ENCODE measurements around the gene ARHGAP6.

DNA sequence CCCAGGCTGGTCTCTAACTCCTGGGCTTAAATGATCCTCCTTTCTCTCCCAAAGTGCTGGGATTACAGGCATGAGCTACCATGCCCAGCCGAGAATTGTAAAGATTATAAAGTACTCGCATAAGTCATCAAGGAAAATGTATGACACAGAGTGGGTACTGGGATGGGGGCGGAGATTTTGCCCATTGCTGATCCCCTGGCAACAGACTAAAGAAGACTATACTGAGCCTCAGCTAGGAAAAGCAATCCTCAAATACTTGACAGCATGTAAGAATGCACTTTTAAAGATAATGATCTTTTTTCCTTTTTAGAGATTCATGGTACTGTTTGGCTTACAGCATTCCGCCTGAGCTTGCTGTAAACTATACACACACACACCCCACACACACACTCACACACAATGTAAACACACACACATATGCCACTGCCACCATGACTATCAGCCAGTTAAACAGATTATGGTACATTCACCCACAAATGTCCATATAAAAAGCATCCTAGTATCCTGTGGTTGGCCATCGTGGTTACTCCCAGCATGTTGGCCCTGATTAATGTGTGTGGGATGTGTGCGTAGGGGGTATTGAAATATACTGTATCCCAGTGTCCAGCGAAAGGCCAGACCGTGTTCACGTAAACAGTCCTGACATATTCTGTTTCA is 259.5 kb downstream of the ARHGAP6 start:
- no peak for TF ChIP-seq POLR2A (IDR thresholded peaks at IDR 0.05)
- TF ChIP-seq, protein P1, sequence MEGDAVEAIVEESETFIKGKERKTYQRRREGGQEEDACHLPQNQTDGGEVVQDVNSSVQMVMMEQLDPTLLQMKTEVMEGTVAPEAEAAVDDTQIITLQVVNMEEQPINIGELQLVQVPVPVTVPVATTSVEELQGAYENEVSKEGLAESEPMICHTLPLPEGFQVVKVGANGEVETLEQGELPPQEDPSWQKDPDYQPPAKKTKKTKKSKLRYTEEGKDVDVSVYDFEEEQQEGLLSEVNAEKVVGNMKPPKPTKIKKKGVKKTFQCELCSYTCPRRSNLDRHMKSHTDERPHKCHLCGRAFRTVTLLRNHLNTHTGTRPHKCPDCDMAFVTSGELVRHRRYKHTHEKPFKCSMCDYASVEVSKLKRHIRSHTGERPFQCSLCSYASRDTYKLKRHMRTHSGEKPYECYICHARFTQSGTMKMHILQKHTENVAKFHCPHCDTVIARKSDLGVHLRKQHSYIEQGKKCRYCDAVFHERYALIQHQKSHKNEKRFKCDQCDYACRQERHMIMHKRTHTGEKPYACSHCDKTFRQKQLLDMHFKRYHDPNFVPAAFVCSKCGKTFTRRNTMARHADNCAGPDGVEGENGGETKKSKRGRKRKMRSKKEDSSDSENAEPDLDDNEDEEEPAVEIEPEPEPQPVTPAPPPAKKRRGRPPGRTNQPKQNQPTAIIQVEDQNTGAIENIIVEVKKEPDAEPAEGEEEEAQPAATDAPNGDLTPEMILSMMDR (IDR thresholded peaks at IDR 0.05): no peak

Data from heart left ventricle (tissue), 13 donors.